Measurements from ENCODE around the gene AGTR2.
"Not testable (repeated sequence)": the region's sequence is repeated elsewhere in the genome, so short reads cannot be mapped to it uniquely, and the experiment has no call there.

- not testable (repeated sequence) for TF ChIP-seq EZH2phosphoT487 (IDR thresholded peaks at IDR 0.05; ENCODE audit: borderline replicate concordance, low read length); CTCF (conservative IDR thresholded peaks at IDR 0.05; ENCODE audit: low read depth, low read length); EZH2 (IDR thresholded peaks at IDR 0.05; ENCODE audit: low read length, unreplicated experiment)
Observed at GRCh38 chrX:116217080-116217479, 46.5 kb downstream of the AGTR2 start.

Data from PC-3 (cell line).